ENCODE results near the gene SLC1A3.

SLC1A3 gene

DNA sequence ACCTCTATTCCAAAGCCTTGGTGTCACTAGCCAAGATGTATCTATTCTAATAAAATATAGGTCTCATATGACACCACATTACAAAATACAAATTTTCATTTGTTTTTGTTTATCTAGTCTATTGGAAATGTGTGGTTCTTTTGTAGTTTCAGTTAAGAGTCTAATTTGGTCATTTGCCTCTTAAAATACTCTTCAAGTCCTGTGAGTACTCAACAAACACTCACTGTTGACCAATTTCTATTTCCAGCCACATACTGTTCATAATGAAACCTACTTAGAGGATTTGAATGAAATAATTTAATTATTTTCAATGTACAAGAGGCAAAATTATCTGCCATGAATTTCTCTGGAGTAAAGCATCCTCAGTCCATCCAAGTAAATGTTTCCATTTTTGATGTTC is 40.6 kb downstream of the SLC1A3 start:
- TF ChIP-seq, protein P1, sequence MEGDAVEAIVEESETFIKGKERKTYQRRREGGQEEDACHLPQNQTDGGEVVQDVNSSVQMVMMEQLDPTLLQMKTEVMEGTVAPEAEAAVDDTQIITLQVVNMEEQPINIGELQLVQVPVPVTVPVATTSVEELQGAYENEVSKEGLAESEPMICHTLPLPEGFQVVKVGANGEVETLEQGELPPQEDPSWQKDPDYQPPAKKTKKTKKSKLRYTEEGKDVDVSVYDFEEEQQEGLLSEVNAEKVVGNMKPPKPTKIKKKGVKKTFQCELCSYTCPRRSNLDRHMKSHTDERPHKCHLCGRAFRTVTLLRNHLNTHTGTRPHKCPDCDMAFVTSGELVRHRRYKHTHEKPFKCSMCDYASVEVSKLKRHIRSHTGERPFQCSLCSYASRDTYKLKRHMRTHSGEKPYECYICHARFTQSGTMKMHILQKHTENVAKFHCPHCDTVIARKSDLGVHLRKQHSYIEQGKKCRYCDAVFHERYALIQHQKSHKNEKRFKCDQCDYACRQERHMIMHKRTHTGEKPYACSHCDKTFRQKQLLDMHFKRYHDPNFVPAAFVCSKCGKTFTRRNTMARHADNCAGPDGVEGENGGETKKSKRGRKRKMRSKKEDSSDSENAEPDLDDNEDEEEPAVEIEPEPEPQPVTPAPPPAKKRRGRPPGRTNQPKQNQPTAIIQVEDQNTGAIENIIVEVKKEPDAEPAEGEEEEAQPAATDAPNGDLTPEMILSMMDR (IDR thresholded peaks at IDR 0.05; ENCODE audit: unreplicated experiment in 3 of 3), result no peak
- no peaks in the 10 kb centered on the region for H3K9me3 Mint-ChIP-seq
- no peak overlapping the region for H3K27ac Mint-ChIP-seq
- H3K27me3 Mint-ChIP-seq (ENCODE audit: low read depth), result no peaks in the 10 kb centered on the region
- no peak overlapping the region for H3K4me3 Mint-ChIP-seq
- no peaks in the 10 kb centered on the region for H3K36me3 Mint-ChIP-seq (ENCODE audit: low read depth)
- H3K4me1 Mint-ChIP-seq, result peaks cover 11% of the 10 kb centered on the region

DNA sequence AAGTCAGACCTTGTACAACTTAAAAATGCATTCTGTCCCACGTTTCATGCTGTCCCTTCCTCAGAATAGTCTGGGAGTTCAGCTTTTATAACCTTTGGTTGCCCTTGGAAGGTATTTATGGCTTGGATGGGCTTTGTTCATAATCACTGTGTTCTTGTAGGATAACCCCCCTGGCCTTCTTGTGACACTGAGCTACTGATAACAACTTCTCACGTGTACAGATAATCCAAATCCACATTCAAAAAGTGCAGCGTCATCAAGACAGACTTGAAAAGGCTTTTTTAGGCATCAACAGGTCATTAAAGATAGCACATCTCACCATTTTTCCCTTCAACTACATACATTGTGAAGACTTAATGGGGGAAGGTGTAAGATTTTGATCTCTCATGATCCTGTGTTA is 42.0 kb downstream of the SLC1A3 start:
- H3K27ac Mint-ChIP-seq, result no peak overlapping the region
- TF ChIP-seq, protein P1 (IDR thresholded peaks at IDR 0.05; ENCODE audit: unreplicated experiment in 3 of 3), result no peak

DNA sequence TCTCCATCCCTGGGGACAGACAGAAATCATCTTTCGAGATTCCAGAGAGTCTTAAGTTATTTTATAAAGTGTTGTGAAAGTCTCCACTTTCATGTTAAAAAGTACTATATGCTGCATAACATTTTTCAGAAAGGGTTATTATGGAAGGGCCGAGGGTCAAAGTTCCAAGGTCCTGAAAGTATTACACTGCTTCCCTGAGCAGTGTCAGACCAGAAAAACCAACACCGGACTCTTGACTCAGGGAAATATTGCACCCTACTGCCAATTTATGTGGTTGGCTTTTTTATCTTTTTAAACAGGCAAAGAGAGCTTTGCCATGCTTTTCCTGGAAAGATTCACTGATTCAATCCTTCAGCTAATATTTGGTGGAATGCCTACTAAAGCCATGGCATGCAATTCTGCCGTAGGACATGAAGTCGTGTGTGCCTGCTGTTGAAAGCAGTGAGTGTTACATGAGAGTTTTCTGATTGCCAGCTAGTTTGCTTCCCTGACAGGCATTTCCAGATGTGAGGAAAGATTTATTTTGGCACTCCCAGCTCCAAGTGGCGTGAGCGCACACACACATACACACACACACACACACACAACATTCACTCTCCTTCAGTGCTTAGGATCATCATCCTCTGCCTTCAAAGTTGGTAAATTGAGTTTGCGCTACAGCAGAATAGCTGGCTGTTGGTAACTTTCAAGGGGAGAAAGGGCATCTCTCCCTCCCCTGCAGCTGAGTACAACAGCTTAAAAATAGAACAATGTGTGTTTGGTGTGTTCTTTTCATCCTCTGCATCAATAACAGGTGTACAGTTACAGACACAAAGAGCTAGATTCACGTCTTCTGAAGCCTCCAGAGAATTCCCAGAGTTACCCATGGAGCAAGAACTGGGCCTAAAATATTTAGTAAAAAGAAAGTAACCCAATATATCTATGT is 45.6 kb downstream of the SLC1A3 start:
- Mint-ChIP-seq H3K27me3 (ENCODE audit: low read depth) (no peaks in the 10 kb centered on the region), H3K27ac (peak overlapping the region; percentile 77 to 85 (median 84)), H3K9me3 (no peaks in the 10 kb centered on the region), H3K36me3 (ENCODE audit: low read depth) (no peaks in the 10 kb centered on the region), H3K4me1 (peaks cover 40% of the 10 kb centered on the region), H3K4me3 (no peak overlapping the region)
- TF ChIP-seq, protein P1 (IDR thresholded peaks at IDR 0.05; ENCODE audit: unreplicated experiment in 3 of 3), result no peak

More for the DNA sequence above, 42.0 kb downstream of the SLC1A3 start:
- Mint-ChIP-seq H3K27me3 (ENCODE audit: low read depth) (no peaks in the 10 kb centered on the region), H3K36me3 (ENCODE audit: low read depth) (no peaks in the 10 kb centered on the region), H3K4me3 (no peak overlapping the region), H3K9me3 (no peaks in the 10 kb centered on the region), H3K4me1 (peaks cover 24% of the 10 kb centered on the region)

DNA sequence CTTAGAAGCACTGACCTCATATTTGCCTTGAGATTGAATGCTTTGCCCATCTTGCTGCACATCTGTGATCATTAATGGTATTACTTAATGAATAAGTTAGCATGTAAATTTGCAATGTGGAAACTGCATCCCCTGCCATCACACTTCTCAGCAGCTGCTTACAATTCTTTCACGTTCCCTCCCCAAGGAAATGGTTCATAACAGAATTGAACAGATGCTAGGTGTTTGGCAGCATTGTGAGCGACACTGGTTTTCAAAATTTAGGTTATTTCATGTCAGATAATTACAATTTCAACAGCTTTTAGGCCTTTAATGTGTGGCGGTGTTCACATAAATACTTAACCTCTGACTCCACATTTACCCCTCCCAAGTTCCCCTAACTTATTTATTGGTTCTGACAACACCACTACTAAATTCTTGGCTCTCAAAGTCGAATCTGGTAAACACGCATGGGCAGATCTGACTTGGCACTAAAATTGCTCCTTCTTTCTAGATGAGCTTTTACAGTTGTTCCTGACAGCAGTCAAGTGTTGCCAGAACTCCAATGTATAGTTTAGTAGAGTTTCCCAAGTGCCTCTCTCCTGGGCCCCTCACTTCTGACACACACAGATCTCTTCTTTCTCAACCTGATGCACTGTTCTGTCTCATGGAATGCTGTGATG is 46.8 kb downstream of the SLC1A3 start:
- no peaks in the 10 kb centered on the region for H3K27me3 Mint-ChIP-seq (ENCODE audit: low read depth)
- H3K4me1 Mint-ChIP-seq, result peaks cover 51% of the 10 kb centered on the region
- TF ChIP-seq, protein P1 (IDR thresholded peaks at IDR 0.05; ENCODE audit: unreplicated experiment in 3 of 3), result no peak
- H3K9me3 Mint-ChIP-seq, result no peaks in the 10 kb centered on the region
- no peaks in the 10 kb centered on the region for H3K36me3 Mint-ChIP-seq (ENCODE audit: low read depth)
- H3K27ac Mint-ChIP-seq, result peak overlapping the region; percentile 77 to 85 (median 84)
- H3K4me3 Mint-ChIP-seq, result no peak overlapping the region

DNA sequence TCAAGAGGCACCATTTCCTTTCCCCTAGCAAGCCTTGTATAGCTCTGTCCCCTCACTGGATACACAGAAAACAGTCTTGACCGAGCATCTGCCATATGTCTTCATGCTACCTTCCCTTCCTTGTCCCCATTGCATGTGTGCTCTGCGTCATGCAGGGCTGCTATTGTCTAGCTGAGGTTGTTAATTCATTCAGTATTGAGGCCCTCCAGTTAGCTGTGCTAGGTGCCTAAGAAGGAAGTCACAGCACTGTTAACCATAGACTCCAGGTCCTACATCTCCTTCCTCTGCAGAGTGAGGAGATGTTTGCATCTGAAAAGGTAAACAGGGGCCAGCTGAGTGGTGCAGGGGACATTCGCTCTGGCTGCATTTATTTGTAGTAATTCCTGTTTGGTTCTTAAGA is 48.2 kb downstream of the SLC1A3 start:
- H3K27me3 Mint-ChIP-seq (ENCODE audit: low read depth), result no peaks in the 10 kb centered on the region
- no peak overlapping the region for H3K4me3 Mint-ChIP-seq
- H3K9me3 Mint-ChIP-seq, result no peaks in the 10 kb centered on the region
- TF ChIP-seq, protein P1 (IDR thresholded peaks at IDR 0.05; ENCODE audit: unreplicated experiment in 3 of 3), result no peak
- peak overlapping the region in 1 of 3 experiments; percentile 12 for H3K27ac Mint-ChIP-seq
- peaks cover 52% of the 10 kb centered on the region for H3K4me1 Mint-ChIP-seq
- no peaks in the 10 kb centered on the region for H3K36me3 Mint-ChIP-seq (ENCODE audit: low read depth)
